ENCODE results near the gene PEAK1. TPM values are rescaled to one million over a fixed set of nuclear protein-coding genes. Genes with fewer than 3 reads are reported as not detected.

The PEAK1 gene
- total RNA-seq, 1 donor from 2014 or later: 75.2 TPM

- TF ChIP-seq CTCF (IDR thresholded peaks at IDR 0.05; ENCODE audit: borderline replicate concordance): no peak
- peak overlapping the region; percentile 45 for H3K27ac ChIP-seq (replicated peaks)
- intact Hi-C loops (cut with micrococcal nuclease): no loop called here
- no peaks in the 10 kb centered on the region for H3K9me3 ChIP-seq (replicated peaks)
- H3K4me1 ChIP-seq: peaks cover 49% of the 10 kb centered on the region
- no peak overlapping the region for H3K4me3 ChIP-seq
- H3K27me3 ChIP-seq (ENCODE audit: low read depth): no peaks in the 10 kb centered on the region
- H3K36me3 ChIP-seq: peaks cover 24% of the 10 kb centered on the region
- DNase-seq: no peak
Measured at GRCh38 chr15:77127626-77128025, 292.3 kb downstream of the PEAK1 start.

- no peak for TF ChIP-seq CTCF (IDR thresholded peaks at IDR 0.05; ENCODE audit: borderline replicate concordance)
- intact Hi-C loops (cut with micrococcal nuclease): no loop called here
- peak overlapping the region; percentile 45 for H3K27ac ChIP-seq (replicated peaks)
Measured at GRCh38 chr15:77126529-77127326, 293.2 kb downstream of the PEAK1 start.

GRCh38 chr15:77123854-77124253 lies 296.1 kb downstream of the PEAK1 start:
- no peak for DNase-seq
- Histone ChIP-seq H3K4me3 (no peak overlapping the region), H3K4me1 (peaks cover 45% of the 10 kb centered on the region), H3K36me3 (no peaks in the 10 kb centered on the region), H3K9me3 (replicated peaks) (no peaks in the 10 kb centered on the region), H3K27me3 (ENCODE audit: low read depth) (no peaks in the 10 kb centered on the region), H3K27ac (replicated peaks) (no peak overlapping the region)
- TF ChIP-seq CTCF (IDR thresholded peaks at IDR 0.05; ENCODE audit: borderline replicate concordance): no peak
- intact Hi-C loops (cut with micrococcal nuclease): no loop called here

More at GRCh38 chr15:77126529-77127326, 293.2 kb downstream of the PEAK1 start:
- no peak overlapping the region for H3K4me3 ChIP-seq
- no peaks in the 10 kb centered on the region for H3K27me3 ChIP-seq (ENCODE audit: low read depth)
- H3K4me1 ChIP-seq: peaks cover 49% of the 10 kb centered on the region
- peaks cover 15% of the 10 kb centered on the region for H3K36me3 ChIP-seq
- H3K9me3 ChIP-seq (replicated peaks): no peaks in the 10 kb centered on the region
- DNase-seq: no peak

GRCh38 chr15:77122576-77122975 lies 297.3 kb downstream of the PEAK1 start:
- Histone ChIP-seq H3K4me1 (peaks cover 45% of the 10 kb centered on the region), H3K9me3 (replicated peaks) (no peaks in the 10 kb centered on the region), H3K27ac (replicated peaks) (no peak overlapping the region), H3K36me3 (no peaks in the 10 kb centered on the region), H3K27me3 (ENCODE audit: low read depth) (no peaks in the 10 kb centered on the region), H3K4me3 (no peak overlapping the region)
- TF ChIP-seq CTCF (IDR thresholded peaks at IDR 0.05; ENCODE audit: borderline replicate concordance): no peak
- intact Hi-C loops (cut with micrococcal nuclease): no loop called here
- no peak for DNase-seq

- H3K36me3 ChIP-seq: no peaks in the 10 kb centered on the region
- no peaks in the 10 kb centered on the region for H3K27me3 ChIP-seq (ENCODE audit: low read depth)
- DNase-seq: no peak
- no peak overlapping the region for H3K27ac ChIP-seq (replicated peaks)
- intact Hi-C loops (cut with micrococcal nuclease): no loop called here
- no peak overlapping the region for H3K4me3 ChIP-seq
- no peak for TF ChIP-seq CTCF (IDR thresholded peaks at IDR 0.05; ENCODE audit: borderline replicate concordance)
- H3K9me3 ChIP-seq (replicated peaks): no peaks in the 10 kb centered on the region
- peaks cover 39% of the 10 kb centered on the region for H3K4me1 ChIP-seq
Measured at GRCh38 chr15:77121599-77121998, 298.3 kb downstream of the PEAK1 start.

All from left ventricle myocardium inferior (tissue), 1 donor.